Epithelial cell of esophagus (primary cell): ENCODE data around the gene WDR27.
A peak's percentile ranks its signal among the peaks of the same experiment; 100 is the strongest.

Experiments
- DNase-seq: peaks from one replicate; pipeline ENCODE4 v3.0.0; 2010; ENCODE audit warnings: low read depth
- H3K4me3 ChIP-seq: 2 replicates; pipeline ENCODE4 v1.5.1; 2011; ENCODE audit warnings: mild to moderate bottlenecking, low read length, control low read depth
- TF ChIP-seq, protein P1 (sequence below): IDR thresholded peaks from 2 replicates; pipeline ENCODE4 v1.5.1; 2011; ENCODE audit warnings: low read depth, mild to moderate bottlenecking, low read length, control low read depth, inconsistent platforms; ENCODE audit not compliant: insufficient read depth; ENCODE audit errors: missing control alignments

WDR27 gene

DNA sequence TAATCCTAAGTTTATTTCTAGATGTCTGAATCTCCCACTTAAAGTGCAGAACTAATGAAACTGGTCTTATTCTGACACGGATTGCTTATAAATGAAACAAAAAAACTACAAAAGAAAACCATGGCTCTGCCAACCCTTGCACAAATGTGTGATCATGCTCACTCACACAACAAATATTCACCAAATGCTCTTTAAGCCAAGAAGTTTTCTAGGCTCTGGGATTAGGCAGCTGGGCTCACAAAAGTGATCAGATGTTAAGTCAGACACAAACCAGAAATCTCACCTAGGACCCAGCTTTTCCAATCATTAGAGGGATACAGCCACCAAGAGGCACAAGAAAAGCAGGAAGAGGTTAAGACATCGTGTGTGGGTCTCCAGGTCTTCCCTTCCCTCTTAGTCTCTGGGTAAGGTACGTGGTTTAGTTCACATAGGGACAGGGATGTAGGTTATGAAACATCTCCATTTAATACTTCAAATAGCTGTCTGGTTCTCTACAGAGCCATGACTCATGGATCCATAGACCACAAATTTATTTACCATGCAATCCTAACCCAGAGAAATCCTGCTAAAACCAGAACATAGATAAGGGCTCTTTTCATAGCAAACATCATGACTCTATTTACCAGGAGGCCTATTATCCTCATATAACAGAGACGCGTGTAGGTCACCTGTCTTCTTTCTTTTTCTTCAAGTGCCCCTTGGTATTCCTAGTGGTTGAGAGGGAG, 165.2 kb downstream of the WDR27 start:
- TF ChIP-seq, protein P1, sequence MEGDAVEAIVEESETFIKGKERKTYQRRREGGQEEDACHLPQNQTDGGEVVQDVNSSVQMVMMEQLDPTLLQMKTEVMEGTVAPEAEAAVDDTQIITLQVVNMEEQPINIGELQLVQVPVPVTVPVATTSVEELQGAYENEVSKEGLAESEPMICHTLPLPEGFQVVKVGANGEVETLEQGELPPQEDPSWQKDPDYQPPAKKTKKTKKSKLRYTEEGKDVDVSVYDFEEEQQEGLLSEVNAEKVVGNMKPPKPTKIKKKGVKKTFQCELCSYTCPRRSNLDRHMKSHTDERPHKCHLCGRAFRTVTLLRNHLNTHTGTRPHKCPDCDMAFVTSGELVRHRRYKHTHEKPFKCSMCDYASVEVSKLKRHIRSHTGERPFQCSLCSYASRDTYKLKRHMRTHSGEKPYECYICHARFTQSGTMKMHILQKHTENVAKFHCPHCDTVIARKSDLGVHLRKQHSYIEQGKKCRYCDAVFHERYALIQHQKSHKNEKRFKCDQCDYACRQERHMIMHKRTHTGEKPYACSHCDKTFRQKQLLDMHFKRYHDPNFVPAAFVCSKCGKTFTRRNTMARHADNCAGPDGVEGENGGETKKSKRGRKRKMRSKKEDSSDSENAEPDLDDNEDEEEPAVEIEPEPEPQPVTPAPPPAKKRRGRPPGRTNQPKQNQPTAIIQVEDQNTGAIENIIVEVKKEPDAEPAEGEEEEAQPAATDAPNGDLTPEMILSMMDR, result no peak
- peak; percentile 15 for DNase-seq
- no peak overlapping the region for H3K4me3 ChIP-seq

DNA sequence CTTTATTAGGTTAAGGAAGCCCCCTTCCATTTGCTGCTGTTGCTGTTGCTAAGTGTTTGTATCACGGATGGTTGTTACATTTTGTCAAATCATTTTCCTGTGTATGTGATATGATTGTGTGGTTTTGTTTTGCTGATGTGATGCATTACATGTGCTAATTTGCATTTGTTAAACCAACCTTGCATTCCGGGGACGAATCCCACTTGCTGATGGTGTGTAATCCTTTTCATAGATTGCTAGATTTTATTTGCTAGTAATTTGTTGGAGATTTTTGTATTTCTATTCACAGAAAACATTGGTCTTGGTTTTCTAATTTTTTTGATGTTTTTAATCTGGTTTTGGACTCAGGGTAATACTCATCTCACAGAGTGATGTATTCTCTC, 167.8 kb downstream of the WDR27 start:
- H3K4me3 ChIP-seq, result no peak overlapping the region
- TF ChIP-seq, protein P1, result no peak
- no peak for DNase-seq

DNA sequence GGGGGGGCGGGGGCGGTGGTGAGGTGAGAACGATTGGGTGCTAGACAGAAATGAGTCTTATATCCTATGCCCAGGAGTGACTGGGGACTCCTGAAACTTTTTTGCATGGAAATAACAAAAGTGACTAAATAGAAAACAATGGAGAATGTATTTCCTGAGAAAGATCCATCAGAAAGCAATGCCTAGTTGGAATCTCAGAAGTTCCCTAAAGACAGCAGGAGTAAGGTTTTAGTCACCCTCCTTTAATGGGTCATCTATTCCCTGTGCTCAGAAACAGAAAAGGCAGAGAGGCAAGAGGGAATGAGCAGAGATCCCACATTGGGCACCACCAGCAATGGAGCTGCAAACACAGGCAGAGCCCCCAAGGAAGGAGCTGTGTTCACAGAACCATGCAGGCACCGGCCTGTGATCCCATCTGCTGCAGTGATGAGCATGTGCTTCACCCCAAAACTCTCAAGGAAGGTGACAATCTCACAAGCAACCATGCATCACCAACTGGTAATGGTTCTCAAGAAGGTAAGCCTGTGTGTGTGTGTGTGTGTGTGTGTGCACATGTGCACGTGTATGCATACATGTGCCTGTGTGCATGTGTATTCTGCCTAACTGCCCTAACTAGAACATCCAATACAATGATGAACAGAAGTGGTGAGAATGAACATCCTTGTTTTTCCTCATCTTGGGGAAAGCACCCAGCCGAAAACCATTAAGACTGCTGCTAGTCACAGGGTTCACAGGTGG, 168.4 kb downstream of the WDR27 start:
- TF ChIP-seq, protein P1, result no peak
- DNase-seq, result no peak
- no peak overlapping the region for H3K4me3 ChIP-seq

DNA sequence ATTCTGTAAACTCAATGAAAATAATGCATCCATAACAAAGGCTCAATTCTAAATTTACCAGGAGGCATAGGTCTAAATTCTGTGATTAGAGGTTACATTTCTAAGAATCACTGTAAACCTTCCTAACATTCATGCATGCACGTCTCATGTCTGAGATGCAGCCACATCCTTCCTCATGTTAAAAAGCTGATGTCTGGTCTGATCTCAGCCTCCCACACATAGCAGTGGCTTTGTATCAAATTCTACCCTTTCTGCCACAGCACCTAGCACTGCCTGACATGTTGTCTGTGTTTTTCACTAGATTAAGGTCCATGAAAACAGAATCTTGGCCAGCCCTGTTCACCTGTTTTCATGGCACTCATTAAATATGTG, 171.1 kb downstream of the WDR27 start:
- DNase-seq, result no peak
- TF ChIP-seq, protein P1, result no peak
- H3K4me3 ChIP-seq, result no peak overlapping the region

DNA sequence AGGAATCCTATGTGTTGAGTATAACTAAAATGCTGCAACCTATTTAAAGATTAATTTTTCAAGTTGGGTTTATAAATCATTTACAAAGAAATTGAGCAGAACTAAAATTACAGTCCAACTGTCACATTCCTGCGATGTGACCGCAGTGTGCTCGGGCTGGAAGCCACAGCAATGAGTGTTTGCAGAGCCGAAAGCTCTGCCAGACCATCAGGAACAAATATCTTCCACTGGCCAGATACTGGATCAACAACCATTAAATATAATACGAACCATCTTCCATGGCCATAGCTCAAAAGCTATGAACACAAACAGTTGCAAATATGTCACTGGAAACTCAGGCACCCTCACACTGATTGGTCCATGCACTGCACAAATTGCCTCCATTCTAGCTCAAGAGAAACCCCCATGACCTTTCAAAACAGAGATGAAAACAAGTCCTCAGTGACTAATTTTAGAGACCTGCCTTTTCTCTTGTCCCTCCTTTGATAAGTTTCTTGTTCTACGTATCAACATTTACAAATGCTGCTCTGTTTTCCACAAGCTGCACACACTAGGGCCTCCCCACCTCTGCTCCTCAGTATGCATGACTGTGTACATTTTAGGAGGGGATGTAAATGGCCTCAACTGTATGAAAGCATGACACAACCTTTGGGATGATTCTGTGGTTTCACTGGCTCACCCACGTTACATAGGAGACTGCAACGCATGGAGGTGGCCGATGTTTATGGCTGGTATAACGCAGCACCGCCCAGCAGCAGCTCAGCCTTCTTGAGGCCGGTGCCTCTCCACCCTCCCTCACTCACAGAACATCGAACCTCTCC, 171.7 kb downstream of the WDR27 start:
- TF ChIP-seq, protein P1, result no peak
- no peak for DNase-seq
- H3K4me3 ChIP-seq, result no peak overlapping the region

DNA sequence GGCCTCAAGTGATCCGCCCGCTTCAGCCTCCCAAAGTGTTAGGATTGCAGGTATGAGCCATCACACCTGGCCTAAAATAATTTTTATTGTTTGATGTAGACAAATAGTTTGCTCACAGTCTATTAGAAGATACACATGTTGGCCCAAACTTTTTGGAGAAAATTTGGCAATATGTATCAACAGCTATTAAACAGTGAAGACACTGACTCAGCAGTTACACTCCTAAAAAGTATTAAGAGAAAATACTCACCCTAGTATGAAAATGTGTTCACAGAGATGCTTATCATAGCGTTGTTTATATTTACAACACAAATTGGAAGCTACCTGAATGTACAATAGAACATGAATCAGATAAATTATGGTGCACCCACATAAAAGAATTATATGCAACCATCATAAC, 173.1 kb downstream of the WDR27 start:
- TF ChIP-seq, protein P1, result no peak
- H3K4me3 ChIP-seq, result no peak overlapping the region
- DNase-seq, result no peak
